ENCODE measurements around the gene ZKSCAN1. TPM values are rescaled to one million over a fixed set of nuclear protein-coding genes. Genes with fewer than 3 reads are reported as not detected.
A peak's percentile ranks its signal among the peaks of the same experiment; 100 is the strongest.

The ZKSCAN1 gene
- total RNA-seq, 4 donors from 2014 or later: 48.0 to 86.1 (median 73.5) TPM

DNA sequence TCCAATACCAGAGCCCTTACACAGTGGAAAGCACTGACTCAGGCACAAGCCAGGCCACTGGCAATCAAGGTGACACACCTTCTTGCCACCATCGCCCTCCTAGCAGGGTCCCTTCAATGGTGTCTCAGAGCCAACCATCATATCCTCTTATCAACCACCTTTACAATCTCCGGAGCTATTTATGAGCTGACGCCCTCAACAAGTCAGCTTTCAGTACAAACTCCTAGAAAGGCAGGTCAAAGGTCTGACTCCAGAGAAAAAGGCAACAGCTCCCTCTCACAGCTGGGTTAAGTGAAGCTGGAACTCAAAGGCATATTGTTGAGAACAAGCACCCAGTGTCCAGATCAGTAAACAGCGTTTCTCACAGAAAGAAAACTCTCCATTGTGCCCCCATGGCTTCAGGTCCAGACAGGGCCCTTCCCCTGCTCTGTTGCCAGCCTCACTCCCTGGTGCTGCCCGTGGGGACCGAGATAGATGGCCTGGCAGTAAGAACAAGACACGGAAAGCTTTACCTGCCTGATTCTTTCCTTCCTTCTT is 63.7 kb downstream of the ZKSCAN1 start:
- Histone ChIP-seq H3K4me3 (peak overlapping the region in 2 of 4 donors; percentile 86 to 90), H3K9me3 (no peaks in the 10 kb centered on the region), H3K36me3 (peaks cover 0 to 40% (median 2%) of the 10 kb centered on the region in 3 donors), H3K27me3 (no peaks in the 10 kb centered on the region), H3K4me1 (peaks cover 0 to 48% (median 12%) of the 10 kb centered on the region in 4 donors), H3K27ac (peak overlapping the region in 3 of 4 donors; percentile 90 to 94 (median 91))
- DNase-seq: peak in 2 of 3 donors; percentile 73 to 86
- TF ChIP-seq POLR2A (IDR thresholded peaks at IDR 0.05): peak; percentile 69 to 91
- TF ChIP-seq, protein P1, sequence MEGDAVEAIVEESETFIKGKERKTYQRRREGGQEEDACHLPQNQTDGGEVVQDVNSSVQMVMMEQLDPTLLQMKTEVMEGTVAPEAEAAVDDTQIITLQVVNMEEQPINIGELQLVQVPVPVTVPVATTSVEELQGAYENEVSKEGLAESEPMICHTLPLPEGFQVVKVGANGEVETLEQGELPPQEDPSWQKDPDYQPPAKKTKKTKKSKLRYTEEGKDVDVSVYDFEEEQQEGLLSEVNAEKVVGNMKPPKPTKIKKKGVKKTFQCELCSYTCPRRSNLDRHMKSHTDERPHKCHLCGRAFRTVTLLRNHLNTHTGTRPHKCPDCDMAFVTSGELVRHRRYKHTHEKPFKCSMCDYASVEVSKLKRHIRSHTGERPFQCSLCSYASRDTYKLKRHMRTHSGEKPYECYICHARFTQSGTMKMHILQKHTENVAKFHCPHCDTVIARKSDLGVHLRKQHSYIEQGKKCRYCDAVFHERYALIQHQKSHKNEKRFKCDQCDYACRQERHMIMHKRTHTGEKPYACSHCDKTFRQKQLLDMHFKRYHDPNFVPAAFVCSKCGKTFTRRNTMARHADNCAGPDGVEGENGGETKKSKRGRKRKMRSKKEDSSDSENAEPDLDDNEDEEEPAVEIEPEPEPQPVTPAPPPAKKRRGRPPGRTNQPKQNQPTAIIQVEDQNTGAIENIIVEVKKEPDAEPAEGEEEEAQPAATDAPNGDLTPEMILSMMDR (IDR thresholded peaks at IDR 0.05): no peak

DNA sequence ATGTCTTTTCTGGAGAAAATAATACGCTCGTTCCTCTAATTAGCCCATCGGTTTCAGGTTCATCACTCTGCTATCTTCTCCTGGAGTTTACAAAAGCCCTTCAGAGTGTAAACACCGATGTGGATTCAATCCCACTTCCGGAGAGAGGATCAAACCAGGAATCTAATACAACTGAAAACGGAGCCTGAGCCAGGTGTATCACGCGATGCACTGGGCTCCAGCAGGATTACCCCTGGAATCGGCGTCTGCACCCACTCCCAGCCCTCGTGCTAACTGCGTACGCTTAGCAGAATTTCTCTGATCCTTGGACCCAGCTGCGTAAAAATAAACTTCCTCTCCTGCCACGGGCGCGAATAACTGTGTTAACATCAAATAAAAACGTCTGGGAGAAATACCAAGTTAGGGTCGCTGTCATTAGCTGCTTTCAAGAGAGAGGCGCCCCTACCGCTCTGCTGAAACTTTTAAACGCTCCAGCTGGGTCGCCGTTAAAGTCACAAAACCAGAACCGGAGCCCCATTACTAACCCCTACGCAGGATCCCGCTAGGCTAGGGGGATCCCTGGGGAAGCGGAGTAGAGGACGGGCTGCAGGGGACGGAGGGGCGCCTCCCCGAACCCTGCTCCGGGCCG is 65.6 kb downstream of the ZKSCAN1 start:
- Histone ChIP-seq H3K4me1 (peaks cover 0 to 48% (median 12%) of the 10 kb centered on the region in 4 donors), H3K36me3 (peaks cover 0 to 20% (median 0%) of the 10 kb centered on the region in 3 donors), H3K9me3 (no peaks in the 10 kb centered on the region), H3K27me3 (no peaks in the 10 kb centered on the region), H3K4me3 (peak overlapping the region; percentile 76 to 96 (median 88)), H3K27ac (peak overlapping the region; percentile 82 to 94 (median 90))
- TF ChIP-seq, protein P1 (IDR thresholded peaks at IDR 0.05): no peak
- TF ChIP-seq POLR2A (IDR thresholded peaks at IDR 0.05): no peak
- DNase-seq: no peak

DNA sequence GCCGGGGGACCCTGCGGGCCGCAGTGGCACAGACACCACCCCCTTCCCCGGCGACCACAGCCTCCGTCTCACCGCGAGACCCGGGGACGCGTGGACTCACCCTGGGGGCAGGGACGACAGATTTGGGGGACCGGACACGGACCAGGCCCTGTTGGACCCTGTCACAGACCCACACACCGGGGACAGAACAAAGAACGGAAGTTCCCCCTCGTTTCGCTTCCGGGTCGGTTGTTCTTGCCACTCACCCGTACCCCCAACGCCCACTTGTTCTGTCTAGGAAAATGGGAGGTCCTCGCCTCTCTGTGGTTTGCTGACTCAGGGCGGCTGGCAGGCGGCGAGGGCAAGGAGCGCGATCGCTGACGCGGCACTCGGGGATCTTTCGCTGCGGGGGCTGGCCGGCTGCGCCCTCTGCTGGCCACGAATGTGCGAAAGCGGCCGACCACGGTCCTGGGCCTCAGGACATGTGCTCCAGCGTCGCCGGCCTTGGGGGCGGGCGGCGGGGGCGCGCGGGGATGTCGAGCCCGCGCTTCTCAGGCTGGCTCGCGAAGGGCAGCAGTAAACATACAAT is 66.2 kb downstream of the ZKSCAN1 start, which contains the start of gene ZNF3:
ZNF3 (minus strand) TSS at position 189 of the 568 bp plus-strand sequence. CDS start 4,366 bp downstream, outside the sequence.
- peaks cover 0 to 42% (median 12%) of the 10 kb centered on the region in 4 donors for H3K4me1 ChIP-seq
- no peaks in the 10 kb centered on the region for H3K9me3 ChIP-seq
- H3K27me3 ChIP-seq: no peaks in the 10 kb centered on the region
- peak within 1 kb of the TSS; percentile 82 to 94 (median 90) for H3K27ac ChIP-seq
- H3K36me3 ChIP-seq: peaks cover 0 to 14% (median 0%) of the 10 kb centered on the region in 3 donors
- peak within 1 kb of the TSS; percentile 76 to 96 (median 88) for H3K4me3 ChIP-seq
- DNase-seq: peak; percentile 97 to 99 (median 98)
- TF ChIP-seq, protein P1 (IDR thresholded peaks at IDR 0.05): peak; percentile 94 to 97 (median 96)
- peak; percentile 80 to 87 for TF ChIP-seq POLR2A (IDR thresholded peaks at IDR 0.05)

DNA sequence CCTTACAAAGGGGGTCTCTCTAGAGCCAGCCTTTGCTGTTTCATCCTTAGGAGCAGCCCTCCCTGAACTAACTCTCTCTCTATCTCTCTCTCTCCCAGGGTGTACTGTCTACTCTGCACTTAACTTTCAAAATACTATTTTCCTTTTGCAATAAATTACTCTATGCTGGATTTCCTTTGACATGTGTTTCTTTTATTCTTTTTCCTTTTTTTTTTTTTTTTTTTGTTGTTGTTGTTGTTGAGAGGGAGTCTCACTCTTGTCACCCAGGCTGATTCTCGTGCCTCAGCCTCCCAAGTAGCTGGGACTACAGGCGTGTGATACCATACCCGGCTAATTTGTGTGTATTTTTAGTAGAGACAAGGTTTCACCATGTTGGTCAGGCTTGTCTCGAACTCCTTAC is 67.6 kb downstream of the ZKSCAN1 start:
- Histone ChIP-seq H3K36me3 (peaks cover 0 to 3% (median 0%) of the 10 kb centered on the region in 3 donors), H3K9me3 (no peaks in the 10 kb centered on the region), H3K4me3 (no peak overlapping the region), H3K4me1 (peaks cover 0 to 28% (median 11%) of the 10 kb centered on the region in 4 donors), H3K27ac (peak overlapping the region in 3 of 4 donors; percentile 82 to 94 (median 90)), H3K27me3 (no peaks in the 10 kb centered on the region)
- no peak for DNase-seq
- TF ChIP-seq, protein P1 (IDR thresholded peaks at IDR 0.05): no peak
- no peak for TF ChIP-seq POLR2A (IDR thresholded peaks at IDR 0.05)

DNA sequence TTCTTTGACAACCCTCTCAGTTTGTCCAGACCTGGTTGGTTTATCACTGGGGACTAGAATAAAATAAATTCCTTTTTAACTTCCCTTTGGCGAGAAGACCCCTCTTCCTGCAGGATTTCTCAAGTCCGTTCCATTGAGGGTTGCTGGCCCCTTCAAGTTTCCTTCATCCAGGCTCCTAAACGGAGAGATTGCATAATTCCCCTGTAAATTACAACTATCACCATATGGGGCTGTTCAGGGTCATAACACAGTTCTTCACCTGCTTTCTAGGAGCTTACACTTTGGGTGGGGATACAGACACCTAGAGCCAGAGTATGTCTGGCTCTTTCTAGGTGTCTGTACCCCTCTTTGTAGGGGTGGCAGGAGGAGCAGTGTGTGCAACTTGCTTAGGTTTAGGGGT is 70.1 kb downstream of the ZKSCAN1 start:
- peaks cover 0 to 25% (median 8%) of the 10 kb centered on the region in 4 donors for H3K4me1 ChIP-seq
- TF ChIP-seq, protein P1 (IDR thresholded peaks at IDR 0.05): no peak
- no peak for TF ChIP-seq POLR2A (IDR thresholded peaks at IDR 0.05)
- H3K36me3 ChIP-seq: peaks cover 0 to 3% (median 0%) of the 10 kb centered on the region in 3 donors
- DNase-seq: no peak
- no peak overlapping the region for H3K4me3 ChIP-seq
- no peak overlapping the region for H3K27ac ChIP-seq
- H3K27me3 ChIP-seq: no peaks in the 10 kb centered on the region
- no peaks in the 10 kb centered on the region for H3K9me3 ChIP-seq

All from Peyer's patch (tissue), 4 donors.